Dendritic cell treated with granulocyte-macrophage colony-stimulating factor and Interleukin-4, amounts not matched to agents 40 ng/mL and 50 ng/mL, for 4 days (primary cell): ENCODE measurements around the gene AZU1.

ENCODE experiments used
- H3K27ac Mint-ChIP-seq: one replicate; pipeline ENCODE4 v1.8.0; 2022; ENCODE audit warnings: mild to moderate bottlenecking, mixed read lengths
- H3K27me3 Mint-ChIP-seq: one replicate; pipeline ENCODE4 v1.8.0; 2022; ENCODE audit warnings: mild to moderate bottlenecking, mixed read lengths
- H3K36me3 Mint-ChIP-seq: one replicate; pipeline ENCODE4 v1.8.0; 2022; ENCODE audit warnings: low read depth, mixed read lengths
- H3K4me1 Mint-ChIP-seq: one replicate; pipeline ENCODE4 v1.8.0; 2022; ENCODE audit warnings: low read depth, mixed read lengths
- H3K4me3 Mint-ChIP-seq: one replicate; pipeline ENCODE4 v1.8.0; 2022; ENCODE audit warnings: mild to moderate bottlenecking, moderate library complexity, mixed read lengths
- H3K9me3 Mint-ChIP-seq: one replicate; pipeline ENCODE4 v1.8.0; 2022; ENCODE audit warnings: mixed read lengths
- intact Hi-C: fragments of 100-400 bp; cut with micrococcal nuclease; formaldehyde crosslinking; loops from one replicate; pipeline ENCODE4 v1.15.0; 2022

Gene AZU1

GRCh38 chr19:855142-855541 is 27.5 kb downstream of the AZU1 start:
- Mint-ChIP-seq H3K4me1 (peaks cover 49% of the 10 kb centered on the region), H3K27me3 (peaks cover 21% of the 10 kb centered on the region), H3K4me3 (no peak overlapping the region), H3K9me3 (no peaks in the 10 kb centered on the region), H3K36me3 (no peaks in the 10 kb centered on the region), H3K27ac (no peak overlapping the region)
- intact Hi-C loops = no loop called here

GRCh38 chr19:855566-856120 is 28.0 kb downstream of the AZU1 start:
- intact Hi-C loops = no loop called here
- no peaks in the 10 kb centered on the region for H3K9me3 Mint-ChIP-seq
- H3K36me3 Mint-ChIP-seq = no peaks in the 10 kb centered on the region
- no peak overlapping the region for H3K4me3 Mint-ChIP-seq
- H3K4me1 Mint-ChIP-seq = peaks cover 44% of the 10 kb centered on the region
- peaks cover 21% of the 10 kb centered on the region for H3K27me3 Mint-ChIP-seq
- no peak overlapping the region for H3K27ac Mint-ChIP-seq

- intact Hi-C loops = no loop called here
- Mint-ChIP-seq H3K27ac (peak overlapping the region; percentile 89), H3K4me3 (no peak overlapping the region), H3K27me3 (peaks cover 5% of the 10 kb centered on the region), H3K9me3 (no peaks in the 10 kb centered on the region), H3K4me1 (peaks cover 48% of the 10 kb centered on the region), H3K36me3 (peaks cover 16% of the 10 kb centered on the region)
Measured at GRCh38 chr19:858284-858683, 30.6 kb downstream of the AZU1 start.

- Mint-ChIP-seq H3K4me1 (peaks cover 57% of the 10 kb centered on the region), H3K4me3 (peak within 1 kb of the TSS; percentile 76), H3K27me3 (peaks cover 2% of the 10 kb centered on the region), H3K27ac (peak within 1 kb of the TSS; percentile 89), H3K9me3 (no peaks in the 10 kb centered on the region), H3K36me3 (peaks cover 17% of the 10 kb centered on the region)
- intact Hi-C loops = no loop called here
Measured at GRCh38 chr19:858868-859843, 31.5 kb downstream of the AZU1 start, which contains the start of gene CFD. TSS of gene CFD (plus strand) at chr19:859664. CDS start at chr19:859690, 26 bp downstream.

- peaks cover 23% of the 10 kb centered on the region for H3K36me3 Mint-ChIP-seq
- H3K27ac Mint-ChIP-seq = peak overlapping the region; percentile 88
- no peaks in the 10 kb centered on the region for H3K9me3 Mint-ChIP-seq
- H3K27me3 Mint-ChIP-seq = peaks cover 2% of the 10 kb centered on the region
- peaks cover 57% of the 10 kb centered on the region for H3K4me1 Mint-ChIP-seq
- peak overlapping the region; percentile 76 for H3K4me3 Mint-ChIP-seq
- intact Hi-C loops = loop anchor here (5.0 kb wide), 1 partner anchor 121 kb away; the partner anchor contains the start of gene WDR18
Measured at GRCh38 chr19:861141-861755, 33.6 kb downstream of the AZU1 start.

GRCh38 chr19:861756-862580 is 34.3 kb downstream of the AZU1 start:
- Mint-ChIP-seq H3K9me3 (no peaks in the 10 kb centered on the region), H3K27ac (peak overlapping the region; percentile 88), H3K36me3 (peaks cover 26% of the 10 kb centered on the region), H3K4me3 (peak overlapping the region; percentile 77), H3K27me3 (peaks cover 2% of the 10 kb centered on the region), H3K4me1 (peaks cover 57% of the 10 kb centered on the region)
- intact Hi-C loops = loop anchor here (2.0 to 5.0 kb wide), 3 partner anchors 51 to 120 kb away; partner anchors contain the start of genes R3HDM4 and WDR18

- intact Hi-C loops = loop anchor here (2.0 to 5.0 kb wide), 3 partner anchors 50 to 120 kb away; partner anchors contain the start of genes R3HDM4 and WDR18
- Mint-ChIP-seq H3K9me3 (no peaks in the 10 kb centered on the region), H3K36me3 (peaks cover 33% of the 10 kb centered on the region), H3K27me3 (peaks cover 2% of the 10 kb centered on the region), H3K4me1 (peaks cover 58% of the 10 kb centered on the region), H3K27ac (peak overlapping the region; percentile 88), H3K4me3 (peak overlapping the region; percentile 77)
Measured at GRCh38 chr19:862581-863314, 35.1 kb downstream of the AZU1 start.

GRCh38 chr19:863315-863620 is 35.6 kb downstream of the AZU1 start:
- Mint-ChIP-seq H3K4me3 (peak overlapping the region; percentile 77), H3K27ac (peak overlapping the region; percentile 88), H3K36me3 (peaks cover 39% of the 10 kb centered on the region), H3K4me1 (peaks cover 53% of the 10 kb centered on the region), H3K9me3 (no peaks in the 10 kb centered on the region), H3K27me3 (peaks cover 2% of the 10 kb centered on the region)
- intact Hi-C loops = loop anchor here (2.0 to 5.0 kb wide), 3 partner anchors 50 to 119 kb away; partner anchors contain the start of genes R3HDM4 and WDR18

GRCh38 chr19:866769-867300 is 39.2 kb downstream of the AZU1 start:
- Mint-ChIP-seq H3K27me3 (no peaks in the 10 kb centered on the region), H3K4me3 (no peak overlapping the region), H3K36me3 (peaks cover 69% of the 10 kb centered on the region), H3K27ac (no peak overlapping the region), H3K4me1 (peaks cover 44% of the 10 kb centered on the region), H3K9me3 (no peaks in the 10 kb centered on the region)
- intact Hi-C loops = no loop called here

GRCh38 chr19:867301-867793 is 39.7 kb downstream of the AZU1 start:
- H3K4me1 Mint-ChIP-seq = peaks cover 46% of the 10 kb centered on the region
- no peak overlapping the region for H3K4me3 Mint-ChIP-seq
- peaks cover 73% of the 10 kb centered on the region for H3K36me3 Mint-ChIP-seq
- intact Hi-C loops = no loop called here
- no peak overlapping the region for H3K27ac Mint-ChIP-seq
- H3K27me3 Mint-ChIP-seq = no peaks in the 10 kb centered on the region
- no peaks in the 10 kb centered on the region for H3K9me3 Mint-ChIP-seq

- H3K27me3 Mint-ChIP-seq = no peaks in the 10 kb centered on the region
Measured at GRCh38 chr19:867855-868457, 40.3 kb downstream of the AZU1 start.

More at GRCh38 chr19:867855-868457, 40.3 kb downstream of the AZU1 start:
- H3K4me3 Mint-ChIP-seq = no peak overlapping the region
- peaks cover 70% of the 10 kb centered on the region for H3K36me3 Mint-ChIP-seq
- H3K27ac Mint-ChIP-seq = no peak overlapping the region
- intact Hi-C loops = no loop called here
- peaks cover 44% of the 10 kb centered on the region for H3K4me1 Mint-ChIP-seq
- H3K9me3 Mint-ChIP-seq = no peaks in the 10 kb centered on the region
